Right kidney (tissue), 9 donors: ENCODE results near the gene PTGS2.
A peak's percentile ranks its signal among the peaks of the same experiment; 100 is the strongest.

Experiments
- DNase-seq: peaks from one replicate; pipeline ENCODE4 v3.0.0-alpha.2; 2016
- long read RNA-seq, 8 donors: transcript quantifications; one replicate each; lab custom pipeline, GENCODE V29; 2026

Gene PTGS2
- long read RNA-seq, donor 1: 0 reads
- long read RNA-seq, donor 2: 0 reads
- long read RNA-seq, donor 3: 0 reads
- long read RNA-seq, donor 4: 0 reads
- long read RNA-seq, donor 5: 0 reads
- long read RNA-seq, donor 6: 0 reads
- long read RNA-seq, donor 7: 0 reads
- long read RNA-seq, donor 8: 0 reads

- DNase-seq: peak; percentile 62
Measured at GRCh38 chr1:186680245-186681061, at the start of gene PTGS2. TSS of gene PTGS2 (minus strand) at chr1:186680423. CDS start at chr1:186680290, 133 bp downstream.

DNA sequence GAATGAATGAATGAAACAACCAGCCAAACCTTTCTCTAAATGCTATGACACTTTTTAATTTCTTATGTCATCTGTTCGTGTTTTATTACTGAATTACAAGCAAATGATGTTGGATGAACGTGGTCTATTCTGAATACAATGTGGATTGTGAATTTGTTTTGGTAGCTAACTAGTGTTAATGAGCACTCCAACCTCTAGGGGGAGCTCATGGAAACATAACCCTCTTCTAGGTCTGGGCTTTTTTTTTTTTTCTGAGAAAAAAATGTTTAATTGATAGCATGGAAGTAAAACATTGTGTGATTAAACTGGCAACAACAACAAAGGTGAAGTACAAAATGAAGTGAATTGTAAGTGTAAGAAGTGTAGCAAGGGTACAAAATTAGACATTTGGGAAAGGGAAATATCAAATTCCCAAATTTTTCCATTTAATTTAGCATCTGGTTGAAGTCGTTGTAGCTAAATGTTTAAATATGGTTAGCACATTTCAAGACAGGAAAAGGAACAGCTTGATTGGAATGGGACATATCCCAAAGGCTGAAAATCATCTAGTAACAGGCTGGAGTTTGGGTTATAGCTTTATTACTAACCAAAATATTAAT lies 42.6 kb upstream of the PTGS2 start:
- DNase-seq: no peak

GRCh38 chr1:186717286-186717685 lies 37.1 kb upstream of the PTGS2 start:
- no peak for DNase-seq

GRCh38 chr1:186715887-186716809 lies 35.9 kb upstream of the PTGS2 start:
- DNase-seq: no peak

- DNase-seq: no peak
Measured at GRCh38 chr1:186710696-186711095, 30.5 kb upstream of the PTGS2 start.

GRCh38 chr1:186708694-186709097 lies 28.5 kb upstream of the PTGS2 start:
- no peak for DNase-seq

GRCh38 chr1:186703209-186703766 lies 23.1 kb upstream of the PTGS2 start:
- DNase-seq: no peak

- DNase-seq: no peak
Measured at GRCh38 chr1:186700722-186701121, 20.5 kb upstream of the PTGS2 start.

DNA sequence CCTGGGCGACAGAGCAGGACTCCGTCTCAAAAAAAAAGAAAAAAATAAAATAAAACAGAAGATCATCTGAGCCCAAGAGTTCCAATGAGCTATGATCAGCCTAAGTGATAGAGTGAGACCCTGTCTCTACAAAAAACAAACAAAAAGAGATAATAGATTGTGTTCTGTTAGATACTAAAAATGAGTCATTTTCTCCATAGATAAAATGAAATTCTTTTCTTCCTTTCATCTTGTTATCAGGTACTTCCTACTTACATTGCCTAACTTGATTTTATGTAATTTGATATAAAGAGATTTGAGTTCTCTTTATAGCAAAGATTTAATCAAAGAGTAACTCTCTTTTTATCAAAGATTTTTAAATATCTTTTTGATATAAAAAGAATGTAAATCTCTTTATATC lies 19.3 kb upstream of the PTGS2 start:
- DNase-seq: no peak

DNA sequence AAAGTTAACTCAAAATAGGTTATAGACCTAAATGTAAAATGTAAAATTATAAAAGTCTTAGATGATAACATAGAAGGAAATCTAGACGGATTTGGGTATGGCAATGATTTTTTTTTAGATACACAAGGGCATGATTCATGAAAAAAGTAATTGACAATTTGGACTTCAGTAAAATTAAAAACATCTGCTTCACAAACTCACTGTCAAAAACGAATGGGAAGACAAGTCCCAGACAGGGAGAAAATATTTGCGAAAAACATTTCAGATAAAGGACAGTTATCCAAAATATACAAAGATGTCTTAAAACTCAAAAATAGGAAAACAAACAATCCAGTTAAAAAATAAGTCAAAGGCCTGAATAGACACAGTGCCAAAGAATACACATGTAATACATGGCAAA lies 9.7 kb upstream of the PTGS2 start:
- no peak for DNase-seq

DNA sequence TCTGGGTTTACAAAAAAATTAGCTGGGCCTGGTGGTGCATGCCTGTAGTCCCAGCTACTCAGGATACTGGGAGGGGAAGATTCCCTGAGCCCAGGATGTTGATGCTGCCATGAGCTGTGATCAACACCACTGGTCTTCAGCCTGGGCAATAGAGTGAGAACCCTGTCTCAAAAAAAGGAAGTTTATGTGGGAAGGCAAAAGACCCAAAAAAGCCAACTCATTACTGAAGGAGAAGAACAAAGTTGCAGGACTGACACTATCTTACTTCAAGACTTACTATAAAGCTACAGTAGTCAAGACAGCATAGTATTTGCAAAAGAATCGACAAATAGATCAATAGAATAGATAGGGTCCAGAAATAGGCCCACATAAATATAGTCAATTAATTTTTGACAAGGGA lies 9.2 kb upstream of the PTGS2 start:
- no peak for DNase-seq

DNA sequence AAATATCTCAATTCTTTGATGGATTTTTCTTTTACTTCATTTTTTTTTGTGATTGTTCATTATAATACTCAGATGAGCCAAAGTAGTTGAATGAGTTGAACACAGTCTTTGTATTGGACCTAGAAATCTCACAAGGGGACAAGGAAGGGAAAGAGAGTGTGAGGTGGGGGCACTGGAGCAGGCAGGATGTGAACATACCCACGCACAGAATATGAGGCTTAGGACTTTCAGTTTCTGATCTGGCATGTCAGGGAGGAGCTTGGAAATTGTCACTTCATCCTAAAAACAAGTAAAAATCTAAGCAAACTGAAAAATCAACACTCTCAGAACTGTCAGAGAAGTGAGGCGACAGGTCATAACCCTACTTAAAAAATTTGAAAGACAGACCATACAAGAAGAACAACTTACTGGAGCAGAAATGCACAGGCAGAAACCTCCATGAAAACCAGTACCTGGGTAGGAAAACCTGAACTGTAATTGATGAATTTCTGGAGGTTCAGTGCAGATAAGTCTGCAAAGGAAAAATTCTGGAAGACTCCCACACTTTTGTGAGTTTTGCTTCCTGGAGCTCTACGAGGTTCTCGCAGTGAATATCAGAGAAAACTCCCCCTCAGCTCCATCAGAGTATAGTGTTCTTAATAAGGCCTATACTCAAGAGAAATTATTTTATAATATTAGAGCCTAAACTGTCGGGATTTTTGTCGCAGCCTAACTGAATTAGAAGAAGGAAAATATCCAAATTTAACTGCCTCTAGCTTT lies 3.6 kb upstream of the PTGS2 start:
- no peak for DNase-seq

DNA sequence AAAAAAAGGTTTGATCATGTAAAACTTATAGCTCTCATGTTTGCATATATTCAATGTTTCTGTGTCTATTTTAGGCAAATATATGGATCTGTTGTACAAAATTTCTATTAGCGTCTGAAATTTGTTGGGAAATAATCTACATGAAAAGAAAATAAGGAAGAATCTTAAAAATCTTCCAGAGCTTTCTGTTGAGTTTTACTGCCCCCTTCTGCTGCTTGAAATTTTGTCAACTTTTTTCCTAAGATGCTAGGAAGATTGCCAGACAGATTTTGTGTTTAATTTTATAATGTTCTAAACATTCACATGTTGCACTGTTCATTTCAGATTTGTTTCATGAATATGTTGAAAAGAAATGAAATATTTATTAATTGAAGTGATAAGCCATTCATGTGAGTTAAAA lies 2.5 kb upstream of the PTGS2 start:
- no peak for DNase-seq

- DNase-seq: no peak
Measured at GRCh38 chr1:186681801-186682200, 1.6 kb upstream of the PTGS2 start.

GRCh38 chr1:186681121-186681520 lies 898 bp upstream of the PTGS2 start:
- peak; percentile 6 for DNase-seq

DNA sequence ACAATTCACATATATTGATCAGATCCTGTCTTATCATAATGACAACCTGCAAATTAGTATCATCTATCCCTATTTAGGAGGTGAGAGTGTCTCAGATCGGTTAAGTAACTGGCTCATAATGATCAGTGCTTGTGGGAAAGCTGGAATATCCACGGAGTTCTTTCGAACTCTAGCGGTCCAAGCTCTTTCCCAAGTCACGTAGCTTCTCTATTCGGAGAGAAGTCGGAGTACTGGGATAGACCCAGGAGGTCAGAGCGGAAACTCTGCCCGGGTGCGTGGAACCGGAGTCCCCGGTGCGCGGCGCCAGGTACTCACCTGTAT lies 339 bp downstream of the PTGS2 start:
- DNase-seq: no peak

GRCh38 chr1:186678155-186678554 lies 2.1 kb downstream of the PTGS2 start:
- DNase-seq: no peak

- no peak for DNase-seq
Measured at GRCh38 chr1:186672596-186672995, 7.6 kb downstream of the PTGS2 start.

DNA sequence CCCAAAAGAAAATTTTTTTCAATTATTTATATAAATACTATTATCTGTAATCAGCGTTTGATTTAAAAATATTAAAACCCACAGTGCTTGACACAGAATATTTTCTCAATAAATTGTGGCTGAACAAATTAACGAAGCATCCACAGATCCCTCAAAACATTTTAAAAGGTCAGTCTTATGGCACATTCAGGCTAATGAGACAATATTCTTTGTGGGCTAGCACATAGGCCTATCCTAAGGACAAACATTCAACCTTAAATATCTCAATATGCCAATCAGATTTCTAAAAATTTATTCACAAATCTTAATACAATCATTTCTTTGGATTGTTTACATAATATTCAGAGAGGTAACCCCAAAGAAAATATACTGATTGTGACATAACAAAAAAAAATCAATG lies 8.1 kb downstream of the PTGS2 start:
- DNase-seq: no peak

DNA sequence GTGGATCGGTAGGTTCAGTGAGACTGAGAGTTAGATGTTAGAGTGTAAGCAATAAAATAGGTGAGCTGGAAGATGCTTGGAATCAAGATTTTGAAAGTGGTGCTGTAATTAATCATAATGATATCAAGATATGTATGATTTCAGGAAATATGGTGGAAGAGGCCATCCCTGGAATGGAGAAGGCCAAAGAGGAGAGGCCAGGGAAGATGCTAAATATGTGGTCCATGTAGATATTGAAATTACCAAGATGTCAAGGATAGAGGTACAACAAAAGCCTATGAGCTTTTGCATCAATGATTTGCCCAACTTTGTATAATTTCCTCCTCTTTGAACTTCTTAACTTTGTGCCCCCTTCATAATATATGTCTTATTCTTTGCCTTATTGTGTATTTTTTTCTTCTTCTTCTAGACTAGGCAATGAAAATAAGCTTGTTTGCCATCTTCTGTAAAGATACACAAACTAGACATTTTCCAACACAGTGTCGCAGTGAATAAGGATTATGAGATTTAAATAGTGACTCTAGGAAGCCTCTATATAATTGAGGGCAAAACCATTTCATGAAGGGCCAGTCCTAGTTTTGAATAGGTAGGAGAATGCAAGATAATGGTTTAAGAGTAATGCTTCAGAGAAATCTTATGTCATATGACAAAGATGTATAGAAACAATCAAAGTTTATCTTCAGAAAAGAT lies 8.9 kb downstream of the PTGS2 start:
- DNase-seq: no peak
